ENCODE measurements around the gene TCF7L2.

TCF7L2 gene

DNA sequence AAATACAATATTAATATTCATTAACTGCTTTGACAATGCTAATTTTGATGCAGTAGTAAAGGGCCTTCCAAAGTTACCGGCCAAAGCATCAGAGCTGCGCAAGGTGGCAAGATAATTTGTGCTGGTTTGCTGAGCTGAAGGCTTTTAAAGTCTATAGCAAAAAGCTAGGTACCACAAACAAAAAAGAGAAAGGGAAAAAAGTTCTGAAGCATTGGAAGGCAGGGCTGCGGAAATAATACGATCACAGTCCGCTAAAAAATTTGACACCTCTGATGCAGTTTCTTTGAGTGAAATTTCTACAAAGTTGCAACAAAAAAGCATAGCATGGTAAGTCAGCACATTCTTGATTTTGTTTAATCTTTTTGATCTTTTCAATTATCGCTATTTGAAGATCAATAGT, 175.6 kb downstream of the TCF7L2 start:
- no peaks in the 10 kb centered on the region for H3K36me3 ChIP-seq (ENCODE audit: insufficient read depth, low read length)
- peak overlapping the region; percentile 11; the same call in 1 of the 2 replicates for H3K9ac ChIP-seq (ENCODE audit: low read depth, low read length)
- peaks cover 52% of the 10 kb centered on the region for H3K4me1 ChIP-seq (ENCODE audit: insufficient read depth, low read length)
- H3K9me3 ChIP-seq (ENCODE audit: control insufficient read depth, insufficient read depth, low read length) = no peaks in the 10 kb centered on the region

- Histone ChIP-seq H3K36me3 (ENCODE audit: insufficient read depth, low read length) (no peaks in the 10 kb centered on the region), H3K9me3 (ENCODE audit: control insufficient read depth, insufficient read depth, low read length) (no peaks in the 10 kb centered on the region), H3K9ac (ENCODE audit: low read depth, low read length) (peak overlapping the region; percentile 47; the same call in 1 of the 2 replicates), H3K4me1 (ENCODE audit: insufficient read depth, low read length) (peaks cover 45% of the 10 kb centered on the region)
Observed at GRCh38 chr10:113126229-113127201, 176.5 kb downstream of the TCF7L2 start.

DNA sequence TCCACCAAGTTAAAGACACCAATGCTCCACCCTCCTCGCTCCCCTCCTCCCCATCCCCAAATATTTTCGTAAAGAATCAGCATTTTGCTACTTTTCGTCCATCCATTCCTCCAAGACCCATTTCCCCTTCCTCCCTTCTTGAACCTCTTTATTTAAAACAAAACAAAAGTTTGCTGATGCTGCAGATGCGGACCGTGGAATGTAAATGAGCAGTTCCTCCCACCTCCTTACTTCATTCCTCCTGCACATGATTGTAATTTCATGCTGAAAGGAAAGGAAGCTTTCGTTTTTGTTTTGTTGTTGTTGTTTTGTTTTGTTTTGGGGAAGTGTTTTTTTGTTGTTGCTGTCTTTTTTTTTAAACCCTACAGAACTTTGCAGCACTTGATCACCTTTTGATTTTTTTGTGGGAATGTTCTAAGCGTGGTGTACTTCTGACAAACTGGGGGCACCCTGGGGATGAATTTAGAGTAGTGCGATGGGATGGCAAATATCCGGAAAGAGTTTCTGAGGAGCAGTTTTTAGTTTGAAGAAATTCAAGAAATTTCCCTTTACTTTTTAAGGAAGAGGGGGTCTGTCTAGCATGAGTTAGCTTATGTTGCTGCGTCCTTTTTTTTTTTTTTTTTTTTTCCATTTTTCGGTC, 177.3 kb downstream of the TCF7L2 start:
- Histone ChIP-seq H3K9me3 (ENCODE audit: control insufficient read depth, insufficient read depth, low read length) (no peaks in the 10 kb centered on the region), H3K36me3 (ENCODE audit: insufficient read depth, low read length) (no peaks in the 10 kb centered on the region), H3K9ac (ENCODE audit: low read depth, low read length) (peak overlapping the region; percentile 46; the same call in 1 of the 2 replicates), H3K4me1 (ENCODE audit: insufficient read depth, low read length) (peaks cover 53% of the 10 kb centered on the region)

GRCh38 chr10:113127901-113128283, 177.8 kb downstream of the TCF7L2 start:
- Histone ChIP-seq H3K9me3 (ENCODE audit: control insufficient read depth, insufficient read depth, low read length) (no peaks in the 10 kb centered on the region), H3K4me1 (ENCODE audit: insufficient read depth, low read length) (peaks cover 58% of the 10 kb centered on the region), H3K36me3 (ENCODE audit: insufficient read depth, low read length) (no peaks in the 10 kb centered on the region), H3K9ac (ENCODE audit: low read depth, low read length) (no peak overlapping the region; the same call in 1 of the 2 replicates)

- H3K9ac ChIP-seq (ENCODE audit: low read depth, low read length) = no peak overlapping the region
- H3K36me3 ChIP-seq (ENCODE audit: insufficient read depth, low read length) = no peaks in the 10 kb centered on the region
- H3K9me3 ChIP-seq (ENCODE audit: control insufficient read depth, insufficient read depth, low read length) = no peaks in the 10 kb centered on the region
- peaks cover 60% of the 10 kb centered on the region for H3K4me1 ChIP-seq (ENCODE audit: insufficient read depth, low read length)
Observed at GRCh38 chr10:113128450-113129070, 178.5 kb downstream of the TCF7L2 start.

DNA sequence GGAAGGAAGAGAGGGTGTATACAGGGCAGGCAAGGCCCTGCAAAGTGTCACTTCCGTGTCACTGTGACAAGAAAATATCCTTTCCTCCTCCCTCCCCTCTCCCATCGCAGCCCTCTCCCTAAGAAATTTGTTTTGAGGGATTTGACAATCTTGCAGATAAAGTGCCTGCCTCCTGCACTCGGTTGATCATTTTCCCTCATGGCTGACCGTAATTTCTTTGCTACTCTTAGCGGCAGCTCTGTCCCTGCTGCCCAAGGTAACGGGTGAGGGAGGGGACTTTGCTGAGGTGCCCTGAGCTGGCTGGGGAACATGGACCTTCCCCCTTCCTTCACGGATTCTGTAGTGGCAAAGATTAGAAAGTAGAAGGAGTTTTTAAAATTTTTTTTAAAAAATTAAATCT, 179.1 kb downstream of the TCF7L2 start:
- no peaks in the 10 kb centered on the region for H3K36me3 ChIP-seq (ENCODE audit: insufficient read depth, low read length)
- H3K4me1 ChIP-seq (ENCODE audit: insufficient read depth, low read length) = peaks cover 65% of the 10 kb centered on the region
- H3K9ac ChIP-seq (ENCODE audit: low read depth, low read length) = no peak overlapping the region
- H3K9me3 ChIP-seq (ENCODE audit: control insufficient read depth, insufficient read depth, low read length) = no peaks in the 10 kb centered on the region

DNA sequence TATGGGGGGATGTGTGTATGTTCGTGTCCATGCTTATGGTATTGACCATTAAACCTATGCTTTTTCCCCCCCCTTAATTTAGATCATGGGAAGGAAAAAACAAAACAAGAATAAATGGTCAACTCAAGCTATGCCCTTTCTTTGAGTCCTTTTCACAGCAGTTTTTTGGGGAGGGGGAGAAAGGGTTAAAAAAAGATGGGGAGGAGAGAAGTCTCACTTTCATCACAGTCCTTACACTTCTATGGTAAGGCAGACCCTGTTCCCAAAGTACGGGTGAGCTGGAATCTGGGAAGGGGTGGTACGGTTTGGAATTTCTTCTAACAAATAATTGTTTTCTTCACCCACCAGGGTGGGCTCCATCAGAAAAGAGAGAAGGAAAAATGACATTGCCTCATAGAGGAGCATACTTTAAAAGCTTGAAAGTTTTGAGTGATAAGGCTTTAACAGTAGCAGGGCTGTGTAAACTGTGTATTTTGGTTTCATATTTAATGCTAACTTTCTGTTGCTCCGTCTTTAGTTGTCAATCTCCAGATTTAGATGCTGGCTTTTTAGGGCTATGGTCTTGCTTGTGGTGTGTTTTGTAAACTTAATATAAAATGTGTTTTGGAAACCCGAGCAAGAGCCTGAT, 180.1 kb downstream of the TCF7L2 start:
- no peak overlapping the region for H3K9ac ChIP-seq (ENCODE audit: low read depth, low read length)
- H3K9me3 ChIP-seq (ENCODE audit: control insufficient read depth, insufficient read depth, low read length) = no peaks in the 10 kb centered on the region
- H3K4me1 ChIP-seq (ENCODE audit: insufficient read depth, low read length) = peaks cover 75% of the 10 kb centered on the region
- no peaks in the 10 kb centered on the region for H3K36me3 ChIP-seq (ENCODE audit: insufficient read depth, low read length)

DNA sequence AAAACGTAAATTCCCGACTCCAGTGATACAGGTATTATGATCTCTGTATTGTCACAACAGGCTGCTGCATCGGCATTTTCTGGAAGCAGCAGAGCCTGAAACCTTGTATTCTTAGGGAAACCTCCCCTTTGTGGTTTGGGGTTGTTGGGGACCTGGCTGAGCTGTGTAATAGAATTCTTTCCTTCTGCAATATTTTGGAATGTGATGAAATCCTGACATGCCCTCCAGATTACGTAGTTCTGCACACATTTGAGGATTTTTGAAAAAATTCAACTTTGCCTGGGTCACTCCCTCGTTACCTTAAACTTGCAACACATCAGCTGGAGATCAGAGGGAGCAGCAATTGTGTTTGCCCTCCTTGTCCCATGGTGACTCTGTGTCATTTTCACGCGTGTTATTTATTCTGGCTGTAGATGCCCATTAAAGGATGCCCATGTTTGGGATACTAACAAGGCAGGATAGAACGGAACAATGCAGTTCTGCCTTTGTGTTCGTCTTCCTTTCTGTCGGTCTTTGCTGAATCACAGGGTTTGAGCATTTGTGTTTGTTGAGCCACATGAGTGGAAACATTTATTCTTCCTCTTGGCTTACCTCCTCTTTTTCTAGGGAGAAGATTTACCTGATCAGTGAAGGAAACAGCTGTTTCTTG, 181.7 kb downstream of the TCF7L2 start:
- H3K4me1 ChIP-seq (ENCODE audit: insufficient read depth, low read length) = peaks cover 80% of the 10 kb centered on the region
- H3K9me3 ChIP-seq (ENCODE audit: control insufficient read depth, insufficient read depth, low read length) = no peaks in the 10 kb centered on the region
- H3K36me3 ChIP-seq (ENCODE audit: insufficient read depth, low read length) = no peaks in the 10 kb centered on the region
- H3K9ac ChIP-seq (ENCODE audit: low read depth, low read length) = no peak overlapping the region

GRCh38 chr10:113132591-113133121, 182.6 kb downstream of the TCF7L2 start:
- no peaks in the 10 kb centered on the region for H3K9me3 ChIP-seq (ENCODE audit: control insufficient read depth, insufficient read depth, low read length)
- H3K9ac ChIP-seq (ENCODE audit: low read depth, low read length) = no peak overlapping the region
- peaks cover 75% of the 10 kb centered on the region for H3K4me1 ChIP-seq (ENCODE audit: insufficient read depth, low read length)
- H3K36me3 ChIP-seq (ENCODE audit: insufficient read depth, low read length) = no peaks in the 10 kb centered on the region

DNA sequence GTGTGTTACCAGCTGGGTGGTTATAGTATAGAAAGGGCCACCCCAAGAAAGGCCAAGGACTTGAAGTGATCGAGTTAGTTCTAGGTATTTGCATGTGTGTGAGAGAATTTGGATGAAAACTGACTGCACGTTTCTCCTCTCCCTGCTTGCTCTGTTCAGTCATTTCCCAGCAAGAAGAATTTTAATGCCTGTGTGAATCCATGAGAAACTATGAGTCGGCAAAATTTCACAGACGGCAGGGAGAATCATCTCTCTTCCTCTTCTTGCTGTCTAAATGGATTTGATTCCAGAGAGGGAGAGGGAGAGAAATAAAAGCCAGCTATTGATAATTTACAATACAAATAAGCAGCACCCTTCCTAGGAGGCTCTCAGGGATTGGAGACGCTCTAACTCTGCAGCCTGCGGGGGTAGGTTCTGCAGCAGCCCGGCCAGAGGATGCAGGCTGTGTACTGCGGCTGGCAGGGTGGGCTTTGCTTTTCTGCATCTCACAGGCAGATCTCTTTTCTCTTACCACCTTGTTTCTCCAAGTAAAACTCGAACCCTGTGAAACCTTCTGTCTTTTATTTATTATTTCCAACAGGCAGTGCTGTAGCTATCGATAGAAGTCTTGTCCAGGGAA, 183.6 kb downstream of the TCF7L2 start:
- Histone ChIP-seq H3K36me3 (ENCODE audit: insufficient read depth, low read length) (no peaks in the 10 kb centered on the region), H3K9ac (ENCODE audit: low read depth, low read length) (no peak overlapping the region), H3K4me1 (ENCODE audit: insufficient read depth, low read length) (peaks cover 67% of the 10 kb centered on the region), H3K9me3 (ENCODE audit: control insufficient read depth, insufficient read depth, low read length) (no peaks in the 10 kb centered on the region)

GRCh38 chr10:113135025-113135424, 185.0 kb downstream of the TCF7L2 start:
- Histone ChIP-seq H3K4me1 (ENCODE audit: insufficient read depth, low read length) (peaks cover 67% of the 10 kb centered on the region), H3K36me3 (ENCODE audit: insufficient read depth, low read length) (no peaks in the 10 kb centered on the region), H3K9ac (ENCODE audit: low read depth, low read length) (no peak overlapping the region), H3K9me3 (ENCODE audit: control insufficient read depth, insufficient read depth, low read length) (no peaks in the 10 kb centered on the region)

DNA sequence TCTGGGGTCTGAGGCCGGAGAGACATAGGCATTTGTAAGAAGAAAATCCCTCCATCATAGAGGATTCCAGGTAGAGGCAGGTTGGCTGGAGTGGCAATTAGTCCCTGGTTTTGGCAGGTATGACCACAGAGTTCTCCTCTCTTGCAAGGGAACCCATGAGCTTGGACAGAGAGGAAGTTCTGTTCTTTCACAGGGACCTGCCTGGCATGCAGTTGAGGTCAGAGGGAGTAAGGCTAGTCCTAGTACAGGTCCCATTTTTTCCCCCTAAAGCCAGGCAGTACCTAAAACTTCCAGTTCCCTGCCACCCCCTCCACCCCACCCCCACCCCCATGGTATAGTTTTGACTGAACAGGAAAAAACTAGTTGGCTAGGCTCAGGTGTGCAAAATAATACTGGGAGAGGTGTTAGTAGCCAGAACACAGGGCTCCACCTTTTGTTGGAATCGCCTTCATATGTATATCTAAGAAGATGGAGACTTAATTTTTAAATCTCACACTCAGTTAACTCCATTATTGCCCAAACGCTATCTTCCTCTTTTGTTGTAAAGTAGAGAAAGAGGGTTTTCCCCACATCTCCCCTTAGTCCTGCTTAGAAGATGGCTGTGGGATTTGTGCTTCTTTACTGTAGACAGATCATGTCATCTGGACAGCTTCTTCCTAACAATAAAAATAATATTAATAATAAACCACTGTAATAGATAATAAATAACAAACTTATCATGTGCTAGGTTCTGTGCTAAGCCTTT, 188.1 kb downstream of the TCF7L2 start:
- Histone ChIP-seq H3K4me1 (ENCODE audit: insufficient read depth, low read length) (peaks cover 52% of the 10 kb centered on the region), H3K9ac (ENCODE audit: low read depth, low read length) (no peak overlapping the region)

More for the DNA sequence above, 188.1 kb downstream of the TCF7L2 start:
- no peaks in the 10 kb centered on the region for H3K36me3 ChIP-seq (ENCODE audit: insufficient read depth, low read length)
- no peaks in the 10 kb centered on the region for H3K9me3 ChIP-seq (ENCODE audit: control insufficient read depth, insufficient read depth, low read length)

Measured in ES-I3 (cell line).